Measurements from ENCODE around the gene HOXC9. TPM values are rescaled to one million over a fixed set of nuclear protein-coding genes. Genes with fewer than 3 reads are reported as not detected.
"Not testable (repeated sequence)": the region's sequence is repeated elsewhere in the genome, so short reads cannot be mapped to it uniquely, and the experiment has no call there.

The HOXC9 gene
- total and polyA plus RNA-seq, 2 donors = 0.73 to 1.8 TPM

DNA sequence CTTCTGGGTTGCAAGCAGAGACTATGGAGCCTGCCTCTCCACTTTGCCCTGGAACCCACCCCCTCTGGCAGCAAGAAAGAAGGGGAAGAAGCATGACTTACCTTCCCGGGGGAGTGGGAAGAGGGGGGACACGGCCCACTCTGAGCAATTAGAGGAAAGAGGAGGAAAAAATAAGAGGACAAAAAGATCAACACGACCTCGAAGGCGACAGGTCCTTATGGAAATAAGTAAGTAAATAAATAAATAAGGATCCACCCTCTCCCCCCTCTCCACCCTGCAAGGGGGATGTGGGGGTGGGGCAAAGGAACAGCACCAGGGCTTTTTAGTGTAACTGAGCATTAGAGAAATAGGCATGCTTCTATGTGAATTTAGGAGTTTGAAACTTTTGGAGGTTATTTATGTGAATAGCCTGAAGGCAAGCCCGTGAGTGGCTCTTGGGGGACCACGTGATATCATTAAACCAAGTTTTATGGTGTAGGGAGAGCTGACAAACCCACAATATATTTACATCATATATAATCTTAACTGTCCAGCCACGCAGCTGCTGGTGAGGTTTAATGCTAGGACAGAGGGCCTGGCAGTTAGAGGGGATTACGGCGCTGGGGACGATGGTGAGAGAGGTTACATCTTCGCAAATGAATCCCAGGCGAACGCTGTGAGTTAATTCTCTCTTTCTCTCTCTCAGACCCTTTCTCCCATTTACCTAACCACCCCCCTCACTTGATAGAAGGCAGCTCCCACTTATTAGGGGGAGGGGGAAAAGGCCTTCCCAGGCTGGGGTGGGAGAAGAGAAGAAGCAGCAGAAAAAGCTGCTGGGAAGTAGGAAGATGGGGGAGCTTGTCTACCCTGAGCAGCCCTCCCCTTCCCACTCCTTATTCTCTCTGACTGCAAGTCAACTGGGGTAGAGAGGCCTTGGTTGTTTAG lies 37.7 kb downstream of the HOXC9 start:
- no peaks in the 10 kb centered on the region for H3K4me1 ChIP-seq (ENCODE audit: insufficient read depth)
- 47% methylated on average over 14 of the region's 14 CpGs for WGBS

DNA sequence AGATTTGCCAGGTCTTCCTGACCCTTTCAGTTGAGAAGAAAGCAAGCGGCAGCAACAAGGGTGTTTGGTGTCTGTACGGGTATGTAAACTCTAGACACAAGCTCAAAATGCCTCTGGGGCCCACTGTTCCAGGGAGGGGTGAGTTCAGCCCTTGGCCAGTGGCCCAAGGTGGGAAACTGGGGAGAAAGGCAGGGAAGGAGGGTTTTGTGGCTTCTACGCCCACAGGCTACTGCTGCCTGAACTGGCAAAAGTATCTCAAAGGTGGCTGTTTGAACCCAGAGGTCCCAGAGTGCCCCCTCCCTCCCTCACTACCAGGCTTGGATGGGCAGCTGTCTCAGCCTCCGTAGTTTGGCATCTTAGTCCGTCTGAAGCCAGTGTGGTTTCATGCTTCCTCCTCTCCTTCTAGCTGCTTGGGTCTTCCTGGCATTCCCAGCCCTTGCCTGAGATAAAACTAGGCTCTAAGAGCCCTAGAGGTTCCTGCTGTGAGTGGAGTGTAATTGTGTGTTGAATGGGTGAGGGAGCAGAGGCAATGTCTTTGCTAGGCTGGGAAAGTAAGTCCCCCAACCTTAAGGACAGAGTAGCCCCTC lies 38.4 kb downstream of the HOXC9 start:
- Histone ChIP-seq H3K36me3 (ENCODE audit: insufficient read depth) (no peaks in the 10 kb centered on the region), H3K4me1 (ENCODE audit: insufficient read depth) (no peaks in the 10 kb centered on the region), H3K4me3 (ENCODE audit: low read depth, low read length) (no peak overlapping the region), H3K27ac (ENCODE audit: low read depth) (no peak overlapping the region)
- no peak for DNase-seq (ENCODE audit: extremely low spot score)
- WGBS = 54% methylated on average over 5 of the region's 5 CpGs

More for the DNA sequence above, 37.7 kb downstream of the HOXC9 start:
- Histone ChIP-seq H3K27ac (ENCODE audit: low read depth) (no peak overlapping the region), H3K4me3 (ENCODE audit: low read depth, low read length) (no peak overlapping the region), H3K36me3 (ENCODE audit: insufficient read depth) (no peaks in the 10 kb centered on the region)
- DNase-seq (ENCODE audit: extremely low spot score) = no peak

GRCh38 chr12:54038871-54039414 lies 39.0 kb downstream of the HOXC9 start:
- H3K4me1 ChIP-seq (ENCODE audit: insufficient read depth) = no peaks in the 10 kb centered on the region
- no peak for DNase-seq (ENCODE audit: extremely low spot score)
- no peak overlapping the region for H3K4me3 ChIP-seq (ENCODE audit: low read depth, low read length)
- H3K36me3 ChIP-seq (ENCODE audit: insufficient read depth) = no peaks in the 10 kb centered on the region
- WGBS = 28% methylated on average over 9 of the region's 9 CpGs
- no peak overlapping the region for H3K27ac ChIP-seq (ENCODE audit: low read depth)

- DNase-seq (ENCODE audit: extremely low spot score) = no peak
- H3K4me1 ChIP-seq (ENCODE audit: insufficient read depth) = no peaks in the 10 kb centered on the region
- 13% methylated on average over 16 of the region's 16 CpGs for WGBS
- H3K27ac ChIP-seq (ENCODE audit: low read depth) = no peak overlapping the region
- H3K4me3 ChIP-seq (ENCODE audit: low read depth, low read length) = no peak overlapping the region
- H3K36me3 ChIP-seq (ENCODE audit: insufficient read depth) = no peaks in the 10 kb centered on the region
Measured at GRCh38 chr12:54039417-54040147, 39.6 kb downstream of the HOXC9 start.

GRCh38 chr12:54040148-54040494 lies 40.2 kb downstream of the HOXC9 start:
- Histone ChIP-seq H3K4me3 (ENCODE audit: low read depth, low read length) (no peak overlapping the region), H3K4me1 (ENCODE audit: insufficient read depth) (no peaks in the 10 kb centered on the region), H3K27ac (ENCODE audit: low read depth) (no peak overlapping the region), H3K36me3 (ENCODE audit: insufficient read depth) (no peaks in the 10 kb centered on the region)
- 28% methylated on average over 4 of the region's 4 CpGs for WGBS
- no peak for DNase-seq (ENCODE audit: extremely low spot score)

DNA sequence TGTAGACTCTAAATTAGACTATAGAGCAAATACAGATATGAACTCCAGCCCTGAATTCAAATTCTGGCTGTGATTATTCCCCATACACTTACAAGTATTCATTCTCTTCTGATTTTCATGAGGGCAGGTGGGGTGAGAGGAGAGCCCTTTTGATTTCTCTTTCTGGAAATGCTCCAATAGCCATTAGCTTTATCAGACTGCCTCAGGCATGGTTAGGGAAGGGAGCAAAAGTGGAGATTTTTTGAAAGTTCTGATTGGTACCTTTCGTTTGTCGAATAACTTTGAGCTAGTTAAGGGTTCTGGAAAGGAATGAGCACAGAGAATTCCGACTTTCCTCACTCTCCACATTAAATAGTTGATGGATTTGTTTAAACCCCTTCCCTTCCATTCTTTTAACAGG lies 40.7 kb downstream of the HOXC9 start:
- H3K4me3 ChIP-seq (ENCODE audit: low read depth, low read length) = no peak overlapping the region
- 64% methylated on average over 3 of the region's 3 CpGs for WGBS

DNA sequence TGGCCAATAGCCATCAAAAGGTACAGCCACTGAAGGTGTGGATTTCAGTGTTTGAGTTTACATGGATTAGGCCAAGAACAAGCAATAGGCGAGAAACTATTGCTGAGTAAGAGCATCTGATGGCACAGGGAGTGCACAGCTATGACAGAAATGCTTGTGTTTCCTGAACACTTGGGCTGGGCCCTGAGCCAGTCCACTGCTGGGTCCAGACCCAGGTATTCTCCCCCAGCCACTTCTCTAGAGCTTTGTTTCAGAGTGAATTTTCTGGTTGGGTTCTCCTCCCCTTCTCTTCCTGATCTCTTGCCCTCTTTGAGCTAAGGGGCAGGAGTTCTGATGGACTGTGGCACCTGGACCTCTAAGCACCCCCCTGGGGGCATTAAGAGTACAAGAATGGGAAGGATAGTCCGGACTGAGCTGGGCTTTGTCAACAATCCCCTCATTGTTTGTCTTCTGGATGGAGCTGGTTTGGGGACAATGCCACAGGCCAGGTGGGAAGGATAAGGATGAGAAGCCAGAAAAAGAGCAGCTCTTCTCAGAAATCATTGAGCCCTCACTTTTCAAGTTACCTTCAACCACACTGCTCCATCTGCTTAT lies 41.2 kb downstream of the HOXC9 start:
- H3K4me1 ChIP-seq (ENCODE audit: insufficient read depth) = no peaks in the 10 kb centered on the region

More for the DNA sequence above, 40.7 kb downstream of the HOXC9 start:
- Histone ChIP-seq H3K27ac (ENCODE audit: low read depth) (no peak overlapping the region), H3K36me3 (ENCODE audit: insufficient read depth) (no peaks in the 10 kb centered on the region), H3K4me1 (ENCODE audit: insufficient read depth) (no peaks in the 10 kb centered on the region)
- DNase-seq (ENCODE audit: extremely low spot score) = no peak

DNA sequence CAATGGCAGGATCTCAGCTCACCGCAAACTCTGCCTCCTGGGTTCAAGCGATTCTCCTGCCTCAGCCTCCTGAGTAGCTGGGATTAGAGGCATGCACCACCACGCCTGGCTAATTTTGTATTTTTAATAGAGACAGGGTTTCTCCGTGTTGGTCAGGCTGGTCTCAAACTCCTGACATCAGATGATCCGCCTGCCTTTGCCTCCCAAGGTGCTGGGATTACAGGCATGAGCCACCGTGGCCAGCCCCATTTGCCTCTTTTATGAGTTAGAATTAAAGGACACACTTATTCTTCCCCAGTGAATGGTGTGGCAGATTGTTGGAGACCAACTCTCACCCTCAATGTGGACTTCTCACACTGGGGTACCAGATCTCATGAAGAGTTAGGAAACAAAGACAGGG lies 42.1 kb downstream of the HOXC9 start:
- not testable (repeated sequence) for DNase-seq (ENCODE audit: extremely low spot score); H3K4me3 ChIP-seq (ENCODE audit: low read depth, low read length); H3K27ac ChIP-seq (ENCODE audit: low read depth); H3K36me3 ChIP-seq (ENCODE audit: insufficient read depth); H3K4me1 ChIP-seq (ENCODE audit: insufficient read depth)
- 49% methylated on average over 6 of the region's 6 CpGs for WGBS

More for the DNA sequence above, 41.2 kb downstream of the HOXC9 start:
- no peaks in the 10 kb centered on the region for H3K36me3 ChIP-seq (ENCODE audit: insufficient read depth)
- H3K4me3 ChIP-seq (ENCODE audit: low read depth, low read length) = no peak overlapping the region
- DNase-seq (ENCODE audit: extremely low spot score) = no peak
- 54% methylated on average over 2 of the region's 2 CpGs for WGBS
- no peak overlapping the region for H3K27ac ChIP-seq (ENCODE audit: low read depth)

DNA sequence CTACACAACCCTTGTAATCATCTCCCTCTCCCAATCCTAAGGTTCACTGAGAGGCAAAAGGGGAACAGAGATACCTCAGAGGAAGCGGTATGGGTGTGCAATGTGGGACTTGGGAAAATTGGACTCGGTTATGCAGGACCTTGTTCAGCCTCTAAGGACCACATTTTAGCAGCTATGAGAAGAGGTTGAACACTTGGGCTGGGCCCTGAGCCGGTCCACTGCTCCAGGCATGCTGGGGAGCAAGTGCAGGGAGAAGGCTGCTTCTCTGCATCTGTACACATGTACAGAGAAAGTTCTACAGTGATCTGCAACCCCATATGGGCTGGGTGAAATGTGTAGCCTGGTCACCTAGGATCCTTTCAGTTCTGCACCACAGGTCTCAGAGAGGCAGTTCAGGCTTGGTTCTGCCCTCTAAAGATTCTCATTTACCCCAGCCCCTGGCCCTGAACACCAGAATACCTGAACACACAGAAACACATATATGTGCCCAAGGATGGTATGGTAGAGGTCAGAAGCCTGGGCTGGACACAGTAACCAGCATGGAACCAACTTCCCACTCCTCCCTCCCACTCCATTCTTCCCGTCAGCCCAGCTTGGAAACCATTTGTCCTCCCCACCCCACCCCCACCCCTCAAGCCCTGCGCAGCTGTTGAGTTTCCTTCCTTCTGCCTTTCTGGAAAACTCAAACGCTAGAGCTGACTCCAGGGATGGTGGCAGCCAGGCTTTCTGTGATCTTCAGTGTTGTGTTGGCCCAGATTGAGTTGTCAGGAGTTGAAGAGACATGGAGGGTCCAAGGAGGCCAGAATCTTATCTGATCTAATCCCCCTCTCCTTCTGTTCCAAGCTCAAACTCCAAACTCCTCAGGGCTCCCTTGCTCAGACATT lies 43.3 kb downstream of the HOXC9 start:
- H3K27ac ChIP-seq (ENCODE audit: low read depth) = no peak overlapping the region
- WGBS = 39% methylated on average over 6 of the region's 6 CpGs
- no peaks in the 10 kb centered on the region for H3K36me3 ChIP-seq (ENCODE audit: insufficient read depth)
- no peak overlapping the region for H3K4me3 ChIP-seq (ENCODE audit: low read depth, low read length)
- no peaks in the 10 kb centered on the region for H3K4me1 ChIP-seq (ENCODE audit: insufficient read depth)
- DNase-seq (ENCODE audit: extremely low spot score) = no peak

DNA sequence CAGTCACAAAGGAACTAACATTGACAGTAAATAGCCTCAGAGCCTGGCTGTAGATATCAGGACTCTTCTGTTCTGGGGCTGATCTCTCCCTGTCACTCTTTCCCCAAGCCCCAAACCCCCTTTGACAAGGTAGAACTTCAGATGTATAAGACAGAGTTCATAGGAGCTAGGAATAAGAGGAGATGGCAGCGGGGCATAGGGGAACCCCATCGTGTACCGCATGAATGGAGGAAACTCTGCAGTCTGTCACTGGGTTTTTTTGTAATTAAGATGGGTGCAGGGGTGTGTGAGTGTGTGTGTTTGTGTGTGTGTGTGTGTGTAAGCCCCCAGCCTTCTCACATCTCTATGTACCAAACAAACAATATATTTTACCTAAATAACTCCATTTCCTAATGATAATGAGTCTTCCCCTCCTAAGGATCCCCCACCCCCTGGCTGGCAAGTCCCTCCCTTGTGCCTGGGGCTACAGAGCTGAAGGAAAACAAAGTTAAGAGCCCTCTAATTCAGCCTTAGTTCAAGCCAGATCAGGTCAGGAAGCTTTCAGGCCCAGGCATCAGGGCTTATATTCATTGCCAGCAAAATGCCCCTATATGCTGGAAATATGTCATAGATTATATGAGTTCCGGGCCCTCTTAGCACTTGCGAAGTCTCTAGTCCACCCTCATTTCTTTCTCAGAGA lies 44.6 kb downstream of the HOXC9 start:
- Histone ChIP-seq H3K4me1 (ENCODE audit: insufficient read depth) (no peaks in the 10 kb centered on the region), H3K4me3 (ENCODE audit: low read depth, low read length) (no peak overlapping the region), H3K27ac (ENCODE audit: low read depth) (no peak overlapping the region), H3K36me3 (ENCODE audit: insufficient read depth) (no peaks in the 10 kb centered on the region)
- no peak for DNase-seq (ENCODE audit: extremely low spot score)
- whole genome bisulfite sequencing = 31% methylated on average over 5 of the region's 5 CpGs

DNA sequence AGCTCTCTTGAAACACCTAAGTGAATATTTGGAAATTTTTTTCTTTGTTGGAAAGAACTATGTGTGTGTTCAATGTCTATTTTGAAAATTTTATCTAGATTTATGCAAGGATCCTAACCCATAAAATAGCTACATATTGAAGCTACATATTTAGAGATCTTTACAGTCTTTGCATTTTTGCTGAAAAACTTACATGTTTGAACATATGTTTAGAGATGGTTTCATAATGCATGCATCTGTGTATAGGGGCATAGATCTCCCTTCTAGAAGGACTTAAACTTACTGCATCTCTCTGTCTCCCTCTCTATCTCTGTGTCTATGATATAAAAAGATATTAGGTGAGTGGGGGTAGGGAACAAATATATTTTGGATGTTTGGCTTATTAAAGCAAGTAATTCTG lies 45.4 kb downstream of the HOXC9 start:
- Histone ChIP-seq H3K4me3 (ENCODE audit: low read depth, low read length) (no peak overlapping the region), H3K4me1 (ENCODE audit: insufficient read depth) (no peaks in the 10 kb centered on the region), H3K27ac (ENCODE audit: low read depth) (no peak overlapping the region), H3K36me3 (ENCODE audit: insufficient read depth) (no peaks in the 10 kb centered on the region)
- no peak for DNase-seq (ENCODE audit: extremely low spot score)

- WGBS = 18% methylated on average over 16 of the region's 16 CpGs
- DNase-seq (ENCODE audit: extremely low spot score) = no peak
- H3K27ac ChIP-seq (ENCODE audit: low read depth) = no peak overlapping the region
- no peaks in the 10 kb centered on the region for H3K36me3 ChIP-seq (ENCODE audit: insufficient read depth)
- H3K4me1 ChIP-seq (ENCODE audit: insufficient read depth) = no peaks in the 10 kb centered on the region
- H3K4me3 ChIP-seq (ENCODE audit: low read depth, low read length) = no peak overlapping the region
Measured at GRCh38 chr12:54045868-54046521, 46.0 kb downstream of the HOXC9 start.
